Activated B cell treated with CpG ODN at 0.5 μM for 24 hours (primary cell): ENCODE measurements around the gene PTGES3. TPM values are rescaled to one million over a fixed set of nuclear protein-coding genes. Genes with fewer than 3 reads are reported as not detected.

ENCODE experiments used
- ATAC-seq: fragments of 200-7000 bp; cut with Tn5 transposase; one replicate; pipeline ENCODE4 v1.10.0; 2021; ENCODE audit warnings: low read depth, mild to moderate bottlenecking, moderate library complexity
- CTCF ChIA-PET: fragments of 350-600 bp; sonication (Branson Sonifier 250); formaldehyde crosslinking; loops from one replicate; lab custom pipeline; 2021; ENCODE audit warnings: antibody characterized with exemption; lab: Charles Lee
- POLR2A ChIA-PET: fragments of 350-600 bp; sonication (Branson Sonifier 250); formaldehyde crosslinking; loops from one replicate; lab custom pipeline; 2021; ENCODE audit warnings: antibody characterized with exemption; lab: Charles Lee
- DNase-seq: peaks from one replicate; pipeline ENCODE4 v3.0.0; 2022
- H3K27ac Mint-ChIP-seq: one replicate; pipeline ENCODE4 v1.8.0; 2020; ENCODE audit warnings: mixed read lengths
- H3K27me3 Mint-ChIP-seq: one replicate; pipeline ENCODE4 v1.8.0; 2021; ENCODE audit warnings: mixed read lengths
- H3K36me3 Mint-ChIP-seq: one replicate; pipeline ENCODE4 v1.8.0; 2021; ENCODE audit warnings: low read depth, mixed read lengths
- H3K4me1 Mint-ChIP-seq: one replicate; pipeline ENCODE4 v1.8.0; 2021; ENCODE audit warnings: mixed read lengths
- H3K4me3 Mint-ChIP-seq: one replicate; pipeline ENCODE4 v1.8.0; 2020; ENCODE audit warnings: mild to moderate bottlenecking, mixed read lengths
- H3K9me3 Mint-ChIP-seq: one replicate; pipeline ENCODE4 v1.8.0; 2020; ENCODE audit warnings: mixed read lengths
- CTCF ChIP-seq: fragments of 200-600 bp; IDR thresholded peaks from one replicate; pipeline ENCODE4 v1.8.0; 2022; ENCODE audit warnings: antibody characterized with exemption, mild to moderate bottlenecking
- intact Hi-C: fragments of 100-400 bp; cut with micrococcal nuclease; formaldehyde crosslinking; loops from one replicate; pipeline ENCODE4 v1.15.1; 2024
- total RNA-seq: library from RNA; stranded (reverse); gene quantifications from 2 replicates; pipeline ENCODE4 v1.2.3, GENCODE V29; 2022

The PTGES3 gene
- total RNA-seq, 1 donor from 2014 or later = 183 TPM

- ATAC-seq = peak; percentile 95
- Mint-ChIP-seq H3K4me1 (peaks cover 52% of the 10 kb centered on the region), H3K4me3 (peak within 1 kb of the TSS; percentile 99), H3K36me3 (peaks cover 56% of the 10 kb centered on the region), H3K27ac (peak within 1 kb of the TSS; percentile 98), H3K27me3 (no peaks in the 10 kb centered on the region), H3K9me3 (no peaks in the 10 kb centered on the region)
- intact Hi-C loops = loop anchor here (1.0 to 5.0 kb wide), 8 partner anchors 27 to 608 kb away; partner anchors contain the start of genes PRIM1, PTGES3, RPL41 and STAT6
- ChIA-PET POLR2A (interaction anchor here (0.5 to 3.5 kb wide), 45 partner anchors 8 to 1020 kb away, joined by 3 to 159 read pairs (median 4); partner anchors contain the start of genes ATP5F1B, BAZ2A, GLS2 and LRP1), CTCF (interaction anchor here (0.9 to 1.4 kb wide), 5 partner anchors 9 to 386 kb away, joined by 3 to 5 read pairs (median 4); no protein-coding TSS in a partner anchor)
- DNase-seq = peak; percentile 90
- TF ChIP-seq CTCF = no peak
Measured at GRCh38 chr12:56724972-56725722, 37.1 kb upstream of the PTGES3 start, which contains the start of gene NACA. TSS of gene NACA (minus strand) at chr12:56725299. CDS start at chr12:56724521, 778 bp downstream.

GRCh38 chr12:56724701-56724971 lies 36.6 kb upstream of the PTGES3 start:
- Mint-ChIP-seq H3K9me3 (no peaks in the 10 kb centered on the region), H3K4me1 (peaks cover 57% of the 10 kb centered on the region), H3K27me3 (no peaks in the 10 kb centered on the region), H3K36me3 (peaks cover 58% of the 10 kb centered on the region), H3K27ac (peak overlapping the region; percentile 98), H3K4me3 (peak overlapping the region; percentile 99)
- ATAC-seq = no peak
- no peak for DNase-seq
- ChIA-PET CTCF (no interaction called here), POLR2A (interaction anchor here (0.6 to 3.5 kb wide), 12 partner anchors 10 to 606 kb away, joined by 3 to 159 read pairs (median 10); partner anchors contain the start of genes ATP5F1B, BAZ2A, GLS2 and PRIM1)
- intact Hi-C loops = no loop called here
- TF ChIP-seq CTCF = no peak

GRCh38 chr12:56723889-56724700 lies 36.0 kb upstream of the PTGES3 start:
- CTCF ChIA-PET = interaction anchor here (0.7 kb wide), 1 partner anchor 87 kb away, joined by 3 read pairs; no protein-coding TSS in a partner anchor
- ATAC-seq (no peak), DNase-seq (no peak)
- TF ChIP-seq CTCF = no peak
- Mint-ChIP-seq H3K36me3 (peaks cover 60% of the 10 kb centered on the region), H3K9me3 (no peaks in the 10 kb centered on the region), H3K27me3 (no peaks in the 10 kb centered on the region), H3K4me1 (peaks cover 63% of the 10 kb centered on the region), H3K27ac (peak overlapping the region; percentile 98), H3K4me3 (peak overlapping the region; percentile 99)
- intact Hi-C loops = no loop called here
- POLR2A ChIA-PET = interaction anchor here (0.6 to 1.8 kb wide), 7 partner anchors 20 to 87 kb away, joined by 4 to 13 read pairs (median 4); partner anchors contain the start of genes ATP5F1B and PTGES3

DNA sequence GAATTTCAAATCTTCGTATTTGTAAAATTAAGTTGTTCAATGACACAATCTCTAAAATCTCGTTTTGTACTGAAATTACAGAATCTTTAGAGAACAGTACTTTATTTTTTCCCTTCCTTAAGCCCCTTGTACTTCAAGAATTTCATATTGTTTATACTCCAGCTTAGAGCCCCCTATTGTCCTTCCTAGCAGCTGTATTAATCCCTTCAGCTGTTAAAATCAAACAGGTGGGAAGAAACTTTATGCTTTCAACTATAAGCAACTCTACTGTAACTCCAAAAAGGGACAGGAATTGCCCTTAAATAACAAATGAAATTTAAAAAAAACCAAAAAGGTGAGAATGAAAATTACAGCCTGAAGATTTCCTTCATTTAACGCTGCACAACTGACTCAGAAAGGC lies 35.3 kb upstream of the PTGES3 start:
- H3K4me1 Mint-ChIP-seq = peaks cover 69% of the 10 kb centered on the region
- peak overlapping the region; percentile 99 for H3K4me3 Mint-ChIP-seq
- TF ChIP-seq CTCF = no peak
- DNase-seq (no peak), ATAC-seq (no peak)
- ChIA-PET CTCF (interaction anchor here (0.7 to 0.8 kb wide), 2 partner anchors 37 to 87 kb away, joined by 3 read pairs; no protein-coding TSS in a partner anchor), POLR2A (interaction anchor here (1.0 to 1.8 kb wide), 4 partner anchors 35 to 87 kb away, joined by 4 to 13 read pairs (median 8); partner anchors contain the start of genes ATP5F1B and PTGES3)
- H3K27ac Mint-ChIP-seq = peak overlapping the region; percentile 24
- no peaks in the 10 kb centered on the region for H3K9me3 Mint-ChIP-seq
- intact Hi-C loops = no loop called here
- no peaks in the 10 kb centered on the region for H3K27me3 Mint-ChIP-seq
- peaks cover 65% of the 10 kb centered on the region for H3K36me3 Mint-ChIP-seq
